SK-N-SH (cell line): ENCODE data around the gene NDUFB2. TPM values are rescaled to one million over a fixed set of nuclear protein-coding genes. Genes with fewer than 3 reads are reported as not detected.

ENCODE experiments used
- CTCF ChIA-PET: fragments of 300-600, 350-600 bp; formaldehyde crosslinking; extraction: SDS; loops from one replicate; lab custom pipeline; 2021; lab: Yijun Ruan, JAX
- POLR2A ChIA-PET: fragments of 350-600 bp; sonication (Branson Sonifier 250); formaldehyde crosslinking; extraction: SDS; loops from one replicate; lab custom pipeline; 2020; ENCODE audit warnings: antibody characterized with exemption, inconsistent platforms; lab: Yijun Ruan, JAX
- DNase-seq: peaks from one replicate; pipeline ENCODE4 v3.0.0; 2012
- H2AFZ ChIP-seq: fragments of 200-600 bp; sonication (generic); 2 replicates; pipeline ENCODE4 v1.8.1; 2016; ENCODE audit warnings: antibody characterized with exemption, mild to moderate bottlenecking, low read depth
- H3F3A ChIP-seq: fragments of 200-600 bp; sonication (generic); replicated peaks from 2 replicates; pipeline ENCODE3; 2016; ENCODE audit warnings: antibody characterized with exemption, mild to moderate bottlenecking; ENCODE audit not compliant: insufficient read depth
- H3K27ac ChIP-seq, 2 experiments: fragments of 200-500 bp in 1 of 2; fragments of 200-600 bp in 1 of 2; sonication (Bioruptor generic) in 1 of 2; sonication (generic), shearing (Covaris generic) in 1 of 2; 2 replicates each; pipeline versions ENCODE4 v1.5.1 to v1.6.1; 2014 to 2016; ENCODE audit warnings: low read depth in 2 of 2, inconsistent platforms in 1 of 2, low read length in 1 of 2, mild to moderate bottlenecking in 1 of 2, mixed read lengths in 1 of 2
- H3K27me3 ChIP-seq: fragments of 200-600 bp; sonication (generic), shearing (Covaris generic); 2 replicates; pipeline ENCODE4 v1.6.1; 2016; ENCODE audit warnings: mixed run types; ENCODE audit not compliant: insufficient read depth
- H3K36me3 ChIP-seq, 2 experiments: fragments of 200-500 bp in 1 of 2; fragments of 200-600 bp in 1 of 2; sonication (Bioruptor generic) in 1 of 2; sonication (generic) in 1 of 2; replicated peaks in 1 of 2; 2 replicates each; pipeline versions ENCODE3 to v1.5.1; 2014 to 2016; ENCODE audit warnings: low read length in 1 of 2, mild to moderate bottlenecking in 1 of 2; ENCODE audit not compliant: insufficient read depth in 2 of 2, control insufficient read depth in 1 of 2
- H3K4me1 ChIP-seq, 2 experiments: fragments of 200-500 bp in 1 of 2; fragments of 200-600 bp in 1 of 2; sonication (Bioruptor generic) in 1 of 2; sonication (generic), shearing (Covaris generic) in 1 of 2; 2 replicates each; pipeline versions ENCODE4 v1.5.1 to v1.6.1; 2014 to 2016; ENCODE audit warnings: low read depth in 1 of 2, low read length in 1 of 2, mixed run types in 1 of 2; ENCODE audit not compliant: insufficient read depth in 2 of 2, control insufficient read depth in 1 of 2
- H3K4me2 ChIP-seq: fragments of 200-600 bp; sonication (generic), shearing (Covaris generic); 2 replicates; pipeline ENCODE4 v1.6.1; 2017; ENCODE audit warnings: mixed run types
- H3K4me3 ChIP-seq, 2 experiments: fragments of 200-500 bp in 1 of 2; fragments of 200-600 bp in 1 of 2; sonication (Bioruptor generic) in 1 of 2; sonication (generic), shearing (Covaris generic) in 1 of 2; 2 replicates each; pipeline versions ENCODE4 v1.5.1 to v1.8.1; 2014 to 2016; ENCODE audit warnings: low read depth in 2 of 2, inconsistent platforms in 1 of 2, low read length in 1 of 2, mild to moderate bottlenecking in 1 of 2, mixed read lengths in 1 of 2, moderate library complexity in 1 of 2
- H3K79me2 ChIP-seq: fragments of 200-600 bp; sonication (generic); 2 replicates; pipeline ENCODE4 v1.8.1; 2017; ENCODE audit warnings: mild to moderate bottlenecking; ENCODE audit not compliant: insufficient read depth
- H3K9ac ChIP-seq: fragments of 200-600 bp; sonication (generic); 2 replicates; pipeline ENCODE4 v1.6.1; 2017; ENCODE audit warnings: mixed run types
- H3K9me2 ChIP-seq: fragments of 200-600 bp; sonication (generic); 2 replicates; pipeline ENCODE4 v1.6.1; 2017; ENCODE audit warnings: mixed run types
- H3K9me3 ChIP-seq: fragments of 200-600 bp; sonication (generic); 2 replicates; pipeline ENCODE4 v1.6.1; 2017; ENCODE audit warnings: mixed run types, mild to moderate bottlenecking, moderate library complexity
- H4K20me1 ChIP-seq: fragments of 200-600 bp; sonication (generic); 2 replicates; pipeline ENCODE4 v1.6.1; 2017; ENCODE audit warnings: mild to moderate bottlenecking, mixed run types; ENCODE audit not compliant: insufficient read depth
- CHD2 ChIP-seq: fragments of 150-350 bp; IDR thresholded peaks from 2 replicates; pipeline ENCODE4 v1.6.1; 2018; ENCODE audit warnings: low read length; ENCODE audit not compliant: partially characterized antibody
- EP300 ChIP-seq, 2 experiments: IDR thresholded peaks; 2 replicates each; pipeline versions ENCODE4 v1.4.0 to v1.6.1; 2012; ENCODE audit warnings: borderline replicate concordance in 1 of 2, low read depth in 1 of 2, low read length in 1 of 2
- EZH2phosphoT487 ChIP-seq: fragments of 200-600 bp; sonication (generic); IDR thresholded peaks from 2 replicates; pipeline ENCODE4 v1.6.1; 2017; ENCODE audit warnings: low read depth, mixed run types, mild to moderate bottlenecking, antibody characterized with exemption, moderate library complexity, borderline replicate concordance
- FOXM1 ChIP-seq: IDR thresholded peaks from 2 replicates; pipeline ENCODE4 v1.4.0; 2012; ENCODE audit warnings: low read depth, mild to moderate bottlenecking
- MXI1 ChIP-seq: IDR thresholded peaks from 2 replicates; pipeline ENCODE4 v1.6.1; 2012; ENCODE audit warnings: mild to moderate bottlenecking, low read depth, low read length, improper control_type of control experiment
- NFIC ChIP-seq: IDR thresholded peaks from 2 replicates; pipeline ENCODE4 v1.4.0; 2012; ENCODE audit warnings: borderline replicate concordance
- NRF1 ChIP-seq: IDR thresholded peaks from 2 replicates; pipeline ENCODE4 v1.6.1; 2012; ENCODE audit warnings: low read depth, mild to moderate bottlenecking, low read length
- POLR2AphosphoS5 ChIP-seq: IDR thresholded peaks from 2 replicates; pipeline ENCODE4 v1.6.1; 2012; ENCODE audit warnings: low read depth, low read length
- RAD21 ChIP-seq: IDR thresholded peaks from 2 replicates; pipeline ENCODE4 v1.6.1; 2012; ENCODE audit warnings: mild to moderate bottlenecking, low read length
- RFX5 ChIP-seq: IDR thresholded peaks from 2 replicates; pipeline ENCODE4 v1.6.1; 2012; ENCODE audit warnings: mild to moderate bottlenecking, improper control_type of control experiment, low read length
- RXRA ChIP-seq: IDR thresholded peaks from 2 replicates; pipeline ENCODE4 v1.4.0; 2012; ENCODE audit warnings: low read depth, mild to moderate bottlenecking, borderline replicate concordance
- YY1 ChIP-seq: IDR thresholded peaks from 2 replicates; pipeline ENCODE4 v1.4.0; 2012; ENCODE audit warnings: low read depth, mild to moderate bottlenecking
- WGBS: methylation state at CpG from one replicate; pipeline ENCODE4 v1.1.6; 2017; ENCODE audit warnings: low lambda C conversion rate; 5-methylcytosine and 5-hydroxymethylcytosine counted together
- polyA plus RNA-seq, 3 experiments: library from polyadenylated mRNA; depleted of rRNA; stranded (reverse); fragments of >200 nt; gene quantifications; 2 replicates each; pipeline ENCODE4 v1.2.3, GENCODE V29; 2012
- TF ChIP-seq, protein P1 (sequence below): fragments of 150-350 bp; IDR thresholded peaks from 2 replicates; pipeline ENCODE4 v1.6.1; 2017; ENCODE audit warnings: antibody characterized with exemption, low read length, low read depth, borderline replicate concordance
- TF ChIP-seq, protein P2 (sequence below): IDR thresholded peaks from 2 replicates; pipeline ENCODE4 v1.4.0; 2012; ENCODE audit warnings: low read depth
- TF ChIP-seq, protein P3 (sequence below): IDR thresholded peaks from 2 replicates; pipeline ENCODE4 v1.6.1; 2012; ENCODE audit warnings: mild to moderate bottlenecking, low read depth, low read length, moderate library complexity
- TF ChIP-seq, protein P4 (sequence below): IDR thresholded peaks from 2 replicates; pipeline ENCODE4; 2012

The NDUFB2 gene
- polyA plus RNA-seq, 1 of the 3 experiments (the other 2 are of a cell fraction), result 1,214 TPM

DNA sequence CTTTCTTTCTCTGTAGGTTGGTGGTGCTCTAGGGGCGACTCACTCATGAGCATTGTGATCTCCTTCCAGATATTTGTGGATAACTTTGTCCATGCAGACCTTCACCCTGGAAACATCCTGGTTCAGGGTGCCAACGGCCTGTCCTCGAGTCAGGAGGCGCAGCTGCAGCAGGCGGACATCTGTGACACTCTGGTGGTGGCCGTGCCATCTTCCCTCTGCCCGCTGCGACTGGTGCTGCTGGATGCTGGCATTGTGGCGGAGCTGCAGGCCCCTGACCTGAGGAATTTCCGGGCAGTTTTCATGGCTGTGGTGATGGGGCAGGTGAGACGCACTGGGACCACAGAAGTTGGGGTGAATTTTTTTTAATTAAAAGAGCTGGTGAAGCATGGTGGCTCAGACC is 9.6 kb upstream of the NDUFB2 start:
- Histone ChIP-seq H3K27ac (no peak overlapping the region), H3K9ac (no peak overlapping the region), H3K9me3 (no peaks in the 10 kb centered on the region), H3F3A (no peaks in the 10 kb centered on the region), H3K4me3 (no peak overlapping the region), H3K4me2 (no peak overlapping the region), H3K27me3 (no peaks in the 10 kb centered on the region), H3K9me2 (no peaks in the 10 kb centered on the region), H3K36me3 (peaks cover 5 to 11% of the 10 kb centered on the region in 2 experiments), H3K79me2 (no peaks in the 10 kb centered on the region), H2AFZ (no peak overlapping the region), H3K4me1 (no peaks in the 10 kb centered on the region), H4K20me1 (no peaks in the 10 kb centered on the region)
- TF ChIP-seq, protein P1, sequence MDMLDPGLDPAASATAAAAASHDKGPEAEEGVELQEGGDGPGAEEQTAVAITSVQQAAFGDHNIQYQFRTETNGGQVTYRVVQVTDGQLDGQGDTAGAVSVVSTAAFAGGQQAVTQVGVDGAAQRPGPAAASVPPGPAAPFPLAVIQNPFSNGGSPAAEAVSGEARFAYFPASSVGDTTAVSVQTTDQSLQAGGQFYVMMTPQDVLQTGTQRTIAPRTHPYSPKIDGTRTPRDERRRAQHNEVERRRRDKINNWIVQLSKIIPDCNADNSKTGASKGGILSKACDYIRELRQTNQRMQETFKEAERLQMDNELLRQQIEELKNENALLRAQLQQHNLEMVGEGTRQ, result no peak
- TF ChIP-seq POLR2AphosphoS5 (no peak), EP300 (IDR thresholded peaks at IDR 0.05; ENCODE audit: borderline replicate concordance in 1 of 2, low read depth in 1 of 2, low read length in 1 of 2) (no peak), RFX5 (no peak), NFIC (no peak), RXRA (no peak), MXI1 (no peak), YY1 (no peak)
- ChIA-PET POLR2A (interaction anchor here (1.6 kb wide), 1 partner anchor 9 kb away, joined by 10 read pairs; the partner anchor contains the start of gene NDUFB2), CTCF (interaction anchor here (1.1 kb wide), 1 partner anchor 12 kb away, joined by 7 read pairs; no protein-coding TSS in a partner anchor)
- WGBS, result 92% methylated on average over 7 of the region's 11 CpGs
- no peak for DNase-seq

DNA sequence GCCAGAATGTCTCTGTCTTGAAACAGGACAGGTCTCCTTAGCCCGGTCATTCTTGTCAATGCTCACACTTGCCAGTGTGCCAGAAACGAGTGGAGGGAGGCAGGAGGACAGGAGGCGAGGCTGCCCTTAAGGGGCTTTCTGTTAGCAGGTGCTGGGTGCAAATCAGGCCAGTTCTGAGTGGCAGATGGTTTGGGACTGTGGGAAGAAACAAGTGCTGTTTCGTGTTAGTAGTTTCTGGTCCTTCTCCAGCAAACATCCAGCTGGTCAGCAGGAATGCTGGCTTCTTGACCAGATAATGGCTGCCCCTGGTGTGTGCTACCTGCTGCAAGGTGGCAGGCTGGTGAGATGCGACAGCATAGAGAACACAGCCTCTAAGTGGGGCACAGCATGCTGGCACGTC is 8.2 kb upstream of the NDUFB2 start:
- no peaks in the 10 kb centered on the region for H3K9me3 ChIP-seq
- TF ChIP-seq, protein P2, sequence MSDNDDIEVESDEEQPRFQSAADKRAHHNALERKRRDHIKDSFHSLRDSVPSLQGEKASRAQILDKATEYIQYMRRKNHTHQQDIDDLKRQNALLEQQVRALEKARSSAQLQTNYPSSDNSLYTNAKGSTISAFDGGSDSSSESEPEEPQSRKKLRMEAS, result no peak
- TF ChIP-seq, protein P3, sequence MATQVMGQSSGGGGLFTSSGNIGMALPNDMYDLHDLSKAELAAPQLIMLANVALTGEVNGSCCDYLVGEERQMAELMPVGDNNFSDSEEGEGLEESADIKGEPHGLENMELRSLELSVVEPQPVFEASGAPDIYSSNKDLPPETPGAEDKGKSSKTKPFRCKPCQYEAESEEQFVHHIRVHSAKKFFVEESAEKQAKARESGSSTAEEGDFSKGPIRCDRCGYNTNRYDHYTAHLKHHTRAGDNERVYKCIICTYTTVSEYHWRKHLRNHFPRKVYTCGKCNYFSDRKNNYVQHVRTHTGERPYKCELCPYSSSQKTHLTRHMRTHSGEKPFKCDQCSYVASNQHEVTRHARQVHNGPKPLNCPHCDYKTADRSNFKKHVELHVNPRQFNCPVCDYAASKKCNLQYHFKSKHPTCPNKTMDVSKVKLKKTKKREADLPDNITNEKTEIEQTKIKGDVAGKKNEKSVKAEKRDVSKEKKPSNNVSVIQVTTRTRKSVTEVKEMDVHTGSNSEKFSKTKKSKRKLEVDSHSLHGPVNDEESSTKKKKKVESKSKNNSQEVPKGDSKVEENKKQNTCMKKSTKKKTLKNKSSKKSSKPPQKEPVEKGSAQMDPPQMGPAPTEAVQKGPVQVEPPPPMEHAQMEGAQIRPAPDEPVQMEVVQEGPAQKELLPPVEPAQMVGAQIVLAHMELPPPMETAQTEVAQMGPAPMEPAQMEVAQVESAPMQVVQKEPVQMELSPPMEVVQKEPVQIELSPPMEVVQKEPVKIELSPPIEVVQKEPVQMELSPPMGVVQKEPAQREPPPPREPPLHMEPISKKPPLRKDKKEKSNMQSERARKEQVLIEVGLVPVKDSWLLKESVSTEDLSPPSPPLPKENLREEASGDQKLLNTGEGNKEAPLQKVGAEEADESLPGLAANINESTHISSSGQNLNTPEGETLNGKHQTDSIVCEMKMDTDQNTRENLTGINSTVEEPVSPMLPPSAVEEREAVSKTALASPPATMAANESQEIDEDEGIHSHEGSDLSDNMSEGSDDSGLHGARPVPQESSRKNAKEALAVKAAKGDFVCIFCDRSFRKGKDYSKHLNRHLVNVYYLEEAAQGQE, result no peak
- TF ChIP-seq EP300 (IDR thresholded peaks at IDR 0.05; ENCODE audit: borderline replicate concordance in 1 of 2, low read depth in 1 of 2, low read length in 1 of 2) (no peak), CHD2 (no peak), EZH2phosphoT487 (no peak), RAD21 (no peak), NRF1 (no peak), FOXM1 (no peak), POLR2AphosphoS5 (no peak)
- TF ChIP-seq, protein P4, sequence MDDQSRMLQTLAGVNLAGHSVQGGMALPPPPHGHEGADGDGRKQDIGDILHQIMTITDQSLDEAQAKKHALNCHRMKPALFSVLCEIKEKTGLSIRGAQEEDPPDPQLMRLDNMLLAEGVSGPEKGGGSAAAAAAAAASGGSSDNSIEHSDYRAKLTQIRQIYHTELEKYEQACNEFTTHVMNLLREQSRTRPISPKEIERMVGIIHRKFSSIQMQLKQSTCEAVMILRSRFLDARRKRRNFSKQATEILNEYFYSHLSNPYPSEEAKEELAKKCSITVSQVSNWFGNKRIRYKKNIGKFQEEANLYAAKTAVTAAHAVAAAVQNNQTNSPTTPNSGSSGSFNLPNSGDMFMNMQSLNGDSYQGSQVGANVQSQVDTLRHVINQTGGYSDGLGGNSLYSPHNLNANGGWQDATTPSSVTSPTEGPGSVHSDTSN, result no peak
- no peaks in the 10 kb centered on the region for H3F3A ChIP-seq
- H3K4me1 ChIP-seq, result no peaks in the 10 kb centered on the region
- 89% methylated on average over 6 of the region's 6 CpGs for WGBS
- H3K27ac ChIP-seq, result no peak overlapping the region
- H3K9ac ChIP-seq, result no peak overlapping the region
- no peak overlapping the region for H3K4me2 ChIP-seq
- peaks cover 5 to 11% of the 10 kb centered on the region in 2 experiments for H3K36me3 ChIP-seq
- DNase-seq, result no peak
- POLR2A ChIA-PET, result no interaction called here
- H3K4me3 ChIP-seq, result no peak overlapping the region
- no peaks in the 10 kb centered on the region for H3K27me3 ChIP-seq
- CTCF ChIA-PET, result interaction anchor here (1.0 kb wide), 1 partner anchor 207 kb away, joined by 3 read pairs; no protein-coding TSS in a partner anchor
- no peak overlapping the region for H2AFZ ChIP-seq
- no peaks in the 10 kb centered on the region for H3K79me2 ChIP-seq
- H3K9me2 ChIP-seq, result no peaks in the 10 kb centered on the region
- H4K20me1 ChIP-seq, result no peaks in the 10 kb centered on the region
